Kidney (tissue), 14 donors: ENCODE results near the gene ZNF367. TPM values are rescaled to one million over a fixed set of nuclear protein-coding genes. Genes with fewer than 3 reads are reported as not detected.

Experiments used
- DNase-seq, 5 donors: peaks; one replicate each; pipeline ENCODE4 v3.0.0-alpha.2; 2013 to 2020
- FAIRE-seq: peaks from 2 replicates; lab custom pipeline; 2012; peaks lifted over from hg19 to GRCh38; lab: Jason Lieb, UNC
- H3K27ac ChIP-seq, 2 donors: one replicate each; pipeline ENCODE4 v1.7.0; 2013; ENCODE audit warnings: low read depth in 2 of 2, low read length in 2 of 2, inconsistent platforms in 1 of 2
- H3K27me3 ChIP-seq: one replicate; pipeline ENCODE4 v1.7.1; 2013; ENCODE audit warnings: low read length, inconsistent platforms; ENCODE audit not compliant: control insufficient read depth, insufficient read depth
- H3K36me3 ChIP-seq, 3 donors: one replicate each; pipeline versions ENCODE4 v1.7.0 to v1.7.1; 2013; ENCODE audit warnings: low read length in 3 of 3, control low read depth in 1 of 3, inconsistent platforms in 1 of 3; ENCODE audit not compliant: insufficient read depth in 3 of 3, control insufficient read depth in 2 of 3
- H3K4me1 ChIP-seq, 3 donors: one replicate each; pipeline versions ENCODE4 v1.7.0 to v1.7.1; 2013; ENCODE audit warnings: low read length in 3 of 3, inconsistent platforms in 1 of 3, low read depth in 1 of 3; ENCODE audit not compliant: control insufficient read depth in 2 of 3, insufficient read depth in 2 of 3
- H3K4me3 ChIP-seq, 3 donors: one replicate each; pipeline versions ENCODE4 v1.7.0 to v1.8.1; 2013; ENCODE audit warnings: low read length in 3 of 3, control low read depth in 1 of 3, inconsistent platforms in 1 of 3
- H3K9ac ChIP-seq, 3 donors: one replicate each; pipeline versions ENCODE4 v1.7.0 to v1.7.1; 2013; ENCODE audit warnings: low read length in 3 of 3, control low read depth in 1 of 3, inconsistent platforms in 1 of 3
- H3K9me3 ChIP-seq, 3 donors: one replicate each; pipeline versions ENCODE4 v1.7.0 to v1.7.1; 2013; ENCODE audit warnings: low read length in 3 of 3, control low read depth in 1 of 3, inconsistent platforms in 1 of 3; ENCODE audit not compliant: control insufficient read depth in 2 of 3, insufficient read depth in 1 of 3
- CTCF ChIP-seq: IDR thresholded peaks from 3 replicates; pipeline ENCODE4 v1.5.1; 2012; ENCODE audit warnings: mild to moderate bottlenecking, moderate library complexity, borderline replicate concordance; ENCODE audit not compliant: insufficient read depth; ENCODE audit errors: extremely low read depth
- intact Hi-C: fragments of 100-400 bp; cut with DNase I; formaldehyde crosslinking; loops from one replicate; pipeline ENCODE4 v1.11.1; 2022
- polyA plus RNA-seq: library from polyadenylated mRNA; stranded (reverse); fragments of 350-450 nt; fragmentation: Illumina TruSeq; extraction: RNeasy Lipid Tissue Mini Kit (QIAGEN cat#74804); gene quantifications from one replicate; pipeline ENCODE4 v1.2.3, GENCODE V29; 2014; ENCODE audit warnings: low read depth, low replicate concordance; ENCODE audit not compliant: insufficient read depth
- total RNA-seq: library from RNA; stranded (reverse); fragmentation: NEBNext Ultra II Directional; extraction: Animal tissue kit (Norgen Biotek cat#: 25700); gene quantifications from one replicate; pipeline ENCODE4 v1.2.1, GENCODE V29; 2021
- donor health status: control.
- donor health status: control.
- donor health status: control.
- donor health status: control.
- donor health status: control.
- donor health status: DM: yes; HTN: yes; CAD: no.
- donor health status: Normal renal cell carcinoma (clear cell type).

Gene ZNF367
- total and polyA plus RNA-seq, 2 donors from 2014 or later: 1.5 to 1.9 TPM

- no peak overlapping the region for H3K4me3 ChIP-seq
- intact Hi-C loops: no loop called here
- TF ChIP-seq CTCF: no peak
Observed at GRCh38 chr9:96340707-96341106, 77.5 kb downstream of the ZNF367 start.

DNA sequence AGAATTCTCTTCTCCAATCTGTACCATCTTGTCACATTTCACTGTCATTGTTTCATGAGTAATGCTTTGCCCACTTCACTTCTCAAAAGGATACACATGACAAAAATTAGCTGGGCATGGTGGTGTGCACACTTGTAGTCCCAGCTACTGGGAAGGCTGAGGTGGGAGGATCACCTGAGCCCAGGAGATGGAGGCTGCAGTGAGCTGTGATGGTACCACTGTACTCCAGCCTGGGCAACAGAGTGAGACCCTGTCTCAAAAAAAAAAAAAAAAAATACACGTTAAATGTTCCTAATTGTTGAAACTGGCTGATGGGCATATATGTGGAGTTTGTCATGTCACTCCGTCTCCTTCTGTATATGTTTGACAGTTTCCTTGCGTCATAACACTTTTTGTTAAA lies 79.9 kb downstream of the ZNF367 start:
- H3K4me3 ChIP-seq: no peak overlapping the region
- DNase-seq (no peak), FAIRE-seq (no peak)
- peaks cover 0 to 9% (median 0%) of the 10 kb centered on the region in 3 donors for H3K36me3 ChIP-seq
- no peak for TF ChIP-seq CTCF
- H3K27me3 ChIP-seq: no peaks in the 10 kb centered on the region
- intact Hi-C loops: loop anchor here (10.0 kb wide), 1 partner anchor 327 kb away; no protein-coding TSS in a partner anchor
- no peaks in the 10 kb centered on the region for H3K4me1 ChIP-seq
- no peak overlapping the region for H3K27ac ChIP-seq
- H3K9ac ChIP-seq: no peak overlapping the region
- no peaks in the 10 kb centered on the region for H3K9me3 ChIP-seq

More at GRCh38 chr9:96340707-96341106, 77.5 kb downstream of the ZNF367 start:
- Histone ChIP-seq H3K4me1 (no peaks in the 10 kb centered on the region), H3K9ac (no peak overlapping the region), H3K36me3 (peaks cover 0 to 10% (median 0%) of the 10 kb centered on the region in 3 donors), H3K27ac (no peak overlapping the region), H3K27me3 (no peaks in the 10 kb centered on the region), H3K9me3 (no peaks in the 10 kb centered on the region)
- DNase-seq: no peak
- no peak for FAIRE-seq

Other genes starting within 250 kb of the ZNF367 start
- 0.66 TPM for gene HSD17B3, start 116.2 kb downstream of the ZNF367 start, total RNA-seq
- gene HSD17B3, start 116.2 kb downstream of the ZNF367 start, polyA plus RNA-seq: 2.0 TPM
- 27.7 TPM for gene SLC35D2, start 34.7 kb downstream of the ZNF367 start, total RNA-seq
- 46.1 TPM for gene SLC35D2, start 34.7 kb downstream of the ZNF367 start, polyA plus RNA-seq
- gene HABP4, start 31.8 kb upstream of the ZNF367 start, total RNA-seq: 20.9 TPM
- 37.5 TPM for gene HABP4, start 31.8 kb upstream of the ZNF367 start, polyA plus RNA-seq
- gene CDC14B, start 201.5 kb upstream of the ZNF367 start, total RNA-seq: 19.6 TPM
- gene CDC14B, start 201.5 kb upstream of the ZNF367 start, polyA plus RNA-seq: 9.1 TPM
- gene PRXL2C, start 236.9 kb upstream of the ZNF367 start, total RNA-seq: 19.8 TPM
- gene PRXL2C, start 236.9 kb upstream of the ZNF367 start, polyA plus RNA-seq: 6.4 TPM